Tibial nerve (tissue), 4 donors: ENCODE data around the gene LDAH.

Source experiments
- CTCF ChIP-seq, 5 experiments: fragments of 200-600 bp in 3 of 5; fragments of 450-650 bp in 2 of 5; sonication (generic) in 3 of 5; IDR thresholded peaks; one replicate each; pipeline ENCODE4 v1.5.1; 2016 to 2019; ENCODE audit warnings: antibody characterized with exemption in 5 of 5, mild to moderate bottlenecking in 3 of 5, moderate library complexity in 2 of 5
- EP300 ChIP-seq, 2 donors: sonication (generic); formaldehyde crosslinking; IDR thresholded peaks; one replicate each; pipeline ENCODE4 v1.6.1; 2017; ENCODE audit warnings: antibody characterized with exemption in 2 of 2, mild to moderate bottlenecking in 1 of 2
- POLR2A ChIP-seq, 2 donors: fragments of 450-650 bp; IDR thresholded peaks; one replicate each; pipeline ENCODE4 v1.6.1; 2017; ENCODE audit warnings: antibody characterized with exemption in 2 of 2, mild to moderate bottlenecking in 2 of 2, moderate library complexity in 2 of 2

GRCh38 chr2:20725782-20726181, 97.1 kb downstream of the LDAH start:
- TF ChIP-seq CTCF (IDR thresholded peaks at IDR 0.05) = no peak
- no peak for TF ChIP-seq POLR2A (IDR thresholded peaks at IDR 0.05)
- no peak for TF ChIP-seq EP300 (IDR thresholded peaks at IDR 0.05)
